ENCODE measurements around the gene KCNC1.

Gene KCNC1

DNA sequence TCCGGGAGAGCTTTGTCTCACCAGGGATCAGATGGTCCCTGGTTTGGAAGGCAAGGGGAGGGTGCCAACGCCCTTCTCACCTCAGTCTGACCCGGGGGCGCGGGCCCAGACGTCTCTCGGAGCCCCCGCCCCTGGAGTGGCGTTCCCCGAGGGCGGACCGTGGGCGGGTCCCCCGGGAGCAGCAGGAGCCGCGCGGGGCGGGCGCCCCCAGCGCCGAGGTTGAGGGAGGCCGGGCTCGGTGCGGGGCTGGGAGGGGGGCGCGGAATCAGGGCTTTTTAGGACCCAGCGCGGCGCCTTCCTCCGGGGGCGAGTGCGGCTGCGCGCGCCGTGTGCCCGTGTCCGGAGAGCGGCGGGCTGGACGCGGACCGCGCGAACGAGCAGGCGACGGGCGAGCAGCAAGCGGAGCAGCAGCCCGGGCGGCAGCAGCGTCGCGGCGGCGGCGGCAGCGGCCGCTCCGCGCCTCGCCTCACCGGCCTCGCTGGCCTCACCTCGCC is at the start of gene KCNC1:
KCNC1 (plus strand) TSS at position 364 of the 494 bp plus-strand sequence. CDS start 1,222 bp downstream, outside the sequence.
- DNase-seq = peak; percentile 15

DNA sequence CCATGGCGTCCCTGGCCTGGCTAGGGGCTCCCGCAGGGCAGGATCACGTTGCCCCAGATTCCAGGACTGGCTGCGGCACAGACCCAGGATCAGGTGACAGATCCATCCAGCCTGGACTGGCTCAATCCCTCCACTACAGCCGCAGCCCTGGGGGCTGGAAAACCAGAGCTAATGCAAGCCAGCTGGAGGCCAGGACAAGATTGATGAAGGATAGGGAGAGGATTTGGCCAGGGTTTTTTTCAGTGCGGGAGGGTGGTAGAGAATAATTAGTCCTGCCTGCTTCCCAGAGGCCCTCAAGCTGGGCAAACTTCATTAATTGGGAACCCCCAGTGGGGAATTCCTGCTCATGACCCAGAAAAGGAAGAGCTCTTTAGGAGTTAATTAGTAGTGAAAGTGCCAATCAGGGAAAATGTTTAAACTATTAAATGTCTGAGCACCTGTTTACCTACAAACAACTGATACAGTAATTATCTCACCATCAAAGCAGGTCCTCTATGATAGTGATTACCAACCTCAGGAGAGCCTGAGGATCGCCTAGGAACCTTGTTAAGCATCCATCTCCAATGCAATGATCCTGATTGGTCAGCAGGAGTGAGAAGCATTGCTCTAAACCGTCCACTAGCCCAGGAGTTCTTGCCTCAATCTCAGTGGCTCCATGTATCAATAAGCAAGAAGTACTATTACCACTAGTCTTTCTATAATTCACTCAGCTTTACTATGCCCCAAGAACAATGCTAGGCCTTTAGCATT is 48.2 kb upstream of the KCNC1 start:
- DNase-seq = no peak

DNA sequence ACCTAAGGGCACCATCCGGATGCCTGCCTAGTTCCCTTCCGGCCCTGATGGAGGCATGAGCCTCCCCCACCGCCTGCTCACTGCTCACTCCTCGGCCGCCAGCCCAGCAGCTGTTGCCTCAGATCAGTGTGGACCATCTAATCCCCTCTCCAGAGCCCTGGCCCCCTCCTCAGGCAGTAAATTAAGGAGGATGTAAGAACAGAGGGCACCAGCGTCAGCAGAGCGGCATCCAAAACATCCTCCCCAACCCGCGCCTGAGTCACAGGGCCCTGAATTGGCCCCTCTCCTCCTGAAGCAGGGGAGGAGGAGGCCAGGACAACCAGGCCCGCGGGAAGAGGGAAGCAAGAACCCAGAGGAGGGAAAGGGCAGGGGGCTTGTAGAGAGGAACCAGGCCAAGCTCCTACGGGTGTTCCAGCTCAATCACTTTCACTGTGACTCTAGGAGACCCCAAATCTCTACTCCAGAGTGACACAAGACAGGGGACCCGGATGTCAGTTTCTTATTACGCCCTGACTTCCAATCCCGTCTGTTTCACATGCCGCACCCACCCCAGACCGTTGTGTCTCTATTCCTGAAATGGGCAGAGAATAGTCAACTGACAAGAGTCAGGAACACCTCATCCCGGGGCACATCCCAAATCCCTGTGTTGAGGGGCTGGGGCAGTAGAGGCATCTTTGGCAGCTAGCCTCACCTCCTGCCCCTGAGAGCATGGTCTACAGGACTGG is 46.5 kb upstream of the KCNC1 start:
- DNase-seq = no peak

DNA sequence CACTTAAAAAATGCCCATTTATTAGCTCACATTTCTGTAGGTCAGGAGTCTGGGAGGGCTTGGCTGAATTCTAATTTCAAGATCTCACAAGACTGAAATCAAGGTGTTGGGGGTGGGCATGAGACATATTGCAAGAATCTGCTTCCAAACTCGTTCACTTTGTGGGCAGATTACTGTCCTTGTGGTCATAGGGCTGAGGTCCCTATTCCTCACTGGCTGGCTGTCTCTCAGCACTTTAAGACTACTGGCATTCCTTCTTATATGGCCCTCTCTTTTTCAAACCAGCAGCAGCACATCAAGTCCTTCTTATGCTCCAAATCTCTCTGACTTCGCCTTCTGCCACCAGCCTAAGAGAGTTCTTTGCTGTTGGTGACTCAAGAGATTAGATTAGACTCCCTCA is 43.0 kb upstream of the KCNC1 start:
- no peak for DNase-seq

DNA sequence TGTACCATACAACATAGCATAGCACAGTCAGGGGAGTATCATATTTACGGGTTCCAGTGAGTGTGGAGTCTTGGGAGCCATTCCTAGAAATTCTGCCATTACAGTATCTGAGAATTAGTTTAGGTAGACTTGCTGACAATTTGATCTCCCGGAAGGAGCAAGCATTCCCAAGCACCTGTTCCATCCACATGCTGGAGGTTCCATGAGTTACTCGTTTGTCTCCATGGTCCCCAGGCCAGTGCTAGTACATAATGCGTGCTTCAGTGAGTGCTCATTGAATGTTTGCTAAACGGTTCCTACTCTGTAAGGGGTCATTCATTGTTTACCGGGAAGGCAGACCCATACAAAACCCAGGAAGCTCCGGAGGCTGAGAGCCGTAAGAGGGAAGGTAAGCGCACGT is 42.6 kb upstream of the KCNC1 start:
- DNase-seq = no peak

DNA sequence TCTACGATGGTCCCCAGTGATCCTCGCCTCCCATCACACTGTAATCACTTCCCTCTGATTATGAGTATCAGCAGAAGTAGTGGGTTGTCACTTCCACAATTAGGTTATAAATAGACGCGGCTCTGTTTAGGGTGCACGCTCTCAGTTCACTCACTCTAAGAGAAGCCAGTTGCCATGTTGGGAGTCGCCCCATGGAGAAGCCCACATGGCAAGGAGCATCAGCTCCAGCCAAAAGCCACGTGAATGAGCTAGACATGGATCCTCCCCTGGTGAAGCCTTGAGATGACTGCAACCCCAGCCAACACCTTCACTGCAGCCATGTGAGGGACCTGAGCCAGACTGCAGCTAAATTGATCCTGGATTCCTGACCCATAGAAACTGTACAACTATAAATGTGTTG is 41.6 kb upstream of the KCNC1 start:
- DNase-seq = no peak

DNA sequence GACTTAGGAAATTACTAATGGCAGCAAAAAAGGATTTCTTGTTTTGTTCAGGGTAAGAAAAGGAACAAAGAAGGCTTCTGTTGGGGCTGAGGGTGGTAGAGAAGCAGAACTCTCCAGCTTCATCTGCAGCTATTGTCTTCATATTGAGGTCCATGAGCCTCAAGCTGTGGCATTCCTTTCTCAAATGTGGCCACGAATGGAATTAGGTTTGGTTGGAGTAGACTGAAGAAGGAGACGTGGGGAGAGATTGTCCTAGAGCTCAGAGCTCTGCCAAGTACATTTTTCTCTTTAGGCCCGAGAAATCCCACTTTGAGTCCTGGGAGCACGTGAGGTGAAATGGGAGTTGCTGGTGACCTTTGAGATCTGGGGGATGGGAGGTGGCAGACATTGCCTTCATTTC is 41.0 kb upstream of the KCNC1 start:
- DNase-seq = no peak

DNA sequence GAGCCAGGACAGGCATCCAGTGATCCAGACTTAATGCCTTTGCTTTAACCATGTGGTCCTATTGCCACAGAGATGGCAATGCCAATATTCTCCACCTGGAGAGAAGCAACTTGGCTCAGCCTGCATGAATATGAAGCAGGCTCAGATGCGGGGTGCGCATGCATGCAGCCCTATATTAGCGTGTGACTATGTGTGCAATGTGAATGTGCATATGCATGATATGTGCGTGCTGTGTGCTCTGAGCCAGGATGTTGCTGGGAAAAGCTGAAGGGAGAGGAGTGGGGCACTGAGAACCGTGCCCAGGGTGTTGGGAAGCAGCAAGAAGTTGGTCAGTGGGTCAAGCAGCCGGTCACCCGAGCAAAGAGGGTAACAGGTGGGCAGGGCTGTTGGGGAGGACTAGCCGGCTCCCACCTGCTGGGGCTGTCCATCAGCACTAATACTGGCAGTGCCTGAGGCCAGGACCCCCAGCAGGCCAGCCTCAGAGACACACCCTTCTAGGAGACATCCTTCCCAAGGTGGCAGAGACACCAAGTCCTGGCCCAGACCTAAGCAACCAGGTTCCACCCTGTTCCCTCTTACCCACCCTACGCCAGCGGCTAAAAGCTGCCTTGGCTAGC is 40.0 kb upstream of the KCNC1 start:
- DNase-seq = no peak

DNA sequence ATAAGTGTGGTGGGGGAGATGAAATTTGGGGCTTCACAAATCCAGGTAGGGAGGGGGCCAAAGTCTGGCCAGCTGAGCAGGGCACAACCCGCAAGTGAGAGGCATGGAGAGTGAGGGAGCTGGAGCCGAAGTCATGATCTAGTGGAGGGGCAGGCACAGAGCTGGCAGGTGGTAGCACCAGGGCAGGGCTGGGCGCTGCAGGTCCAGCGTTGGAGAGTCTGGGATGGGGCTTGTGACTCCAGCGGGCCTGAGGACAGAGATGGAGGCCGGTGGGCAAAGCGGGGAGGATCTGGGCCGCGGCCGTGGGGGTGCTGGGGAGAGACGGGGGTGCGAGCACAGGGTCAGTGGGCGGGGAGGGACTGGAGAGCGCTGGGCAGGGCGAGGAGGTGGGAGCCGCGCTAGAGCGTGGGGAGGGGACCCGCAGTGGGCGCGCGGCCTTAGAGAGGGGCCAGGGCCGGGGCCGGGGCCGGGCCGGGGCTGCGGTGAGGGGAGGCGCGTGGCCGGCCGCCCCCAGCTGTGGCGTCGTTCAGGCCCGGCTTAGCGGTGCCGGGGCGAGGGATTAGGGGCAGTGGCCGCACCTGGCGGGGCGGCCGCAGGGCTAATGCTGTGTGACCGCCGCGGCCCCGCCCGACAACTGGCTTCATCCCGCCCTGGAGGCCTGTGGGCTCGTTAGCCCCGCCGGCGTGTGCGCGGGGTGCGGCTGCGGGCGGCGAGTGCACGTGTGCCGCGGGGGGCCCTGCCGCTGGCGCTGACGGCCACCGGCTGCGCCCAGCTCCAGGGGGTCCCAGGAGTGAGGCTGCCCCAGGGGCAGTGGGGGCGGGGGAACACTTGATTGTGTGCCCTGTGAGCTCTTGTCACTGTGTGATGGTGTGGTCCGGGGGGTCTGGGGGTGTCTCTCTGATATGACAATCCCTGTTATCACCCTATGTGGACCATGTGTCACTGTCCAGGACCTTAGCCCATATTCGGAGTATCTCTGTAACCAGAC is 38.8 kb upstream of the KCNC1 start:
- DNase-seq = no peak

DNA sequence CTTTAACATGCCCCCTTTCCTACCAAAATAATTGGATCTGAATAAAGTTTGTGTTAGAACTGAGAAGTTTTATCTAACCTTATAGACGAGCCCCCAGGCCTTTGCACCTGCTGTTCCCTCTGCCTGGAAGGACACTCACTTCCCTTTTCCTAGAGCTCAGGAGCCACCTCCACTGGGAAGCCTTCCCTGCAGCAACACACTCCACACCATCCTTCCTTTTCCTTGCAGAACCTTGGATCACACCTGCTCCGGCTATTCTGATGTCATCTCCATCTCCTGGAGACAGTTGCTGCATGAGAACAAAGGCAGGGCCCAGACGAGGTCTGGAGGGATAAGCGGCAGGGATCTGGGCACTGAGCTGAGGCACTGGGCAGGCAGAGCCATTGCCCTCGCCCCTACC is 37.8 kb upstream of the KCNC1 start:
- DNase-seq = no peak

DNA sequence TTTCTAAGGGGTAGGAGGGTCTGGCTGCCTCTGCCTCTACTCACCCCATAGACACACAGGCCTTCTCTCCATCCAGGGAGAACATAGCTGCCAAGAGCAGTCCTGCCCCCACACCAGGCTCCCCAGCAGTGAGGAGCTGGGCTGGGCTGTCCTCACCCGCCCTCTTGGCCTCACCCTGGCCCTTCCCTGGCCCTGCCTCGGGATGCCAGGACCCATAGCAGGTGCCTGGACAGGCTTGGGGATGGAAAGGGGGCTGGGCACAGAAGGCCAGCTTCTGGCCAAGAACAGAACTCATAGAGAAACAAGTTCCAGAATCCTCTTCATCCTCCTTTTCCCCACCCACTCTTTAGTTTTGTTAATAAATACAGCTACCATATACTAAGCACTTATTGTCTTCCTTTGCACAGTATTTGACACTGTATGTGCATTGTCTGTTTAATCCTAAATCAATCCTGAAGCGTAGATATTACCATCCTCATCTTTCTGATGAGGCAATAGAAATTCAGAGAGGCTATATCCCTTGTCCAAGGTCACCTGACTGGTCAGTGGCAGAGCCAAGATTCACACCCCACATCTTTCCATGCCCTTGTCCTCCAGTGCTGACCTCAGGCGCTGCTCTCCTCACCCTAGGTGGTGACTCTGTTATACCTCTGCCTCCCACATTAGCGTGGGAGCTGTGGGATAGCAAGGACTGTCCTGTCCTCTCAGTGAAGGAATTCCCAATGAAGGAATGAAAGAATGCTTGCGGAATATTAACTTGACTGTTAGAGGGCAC is 37.2 kb upstream of the KCNC1 start:
- DNase-seq = no peak

DNA sequence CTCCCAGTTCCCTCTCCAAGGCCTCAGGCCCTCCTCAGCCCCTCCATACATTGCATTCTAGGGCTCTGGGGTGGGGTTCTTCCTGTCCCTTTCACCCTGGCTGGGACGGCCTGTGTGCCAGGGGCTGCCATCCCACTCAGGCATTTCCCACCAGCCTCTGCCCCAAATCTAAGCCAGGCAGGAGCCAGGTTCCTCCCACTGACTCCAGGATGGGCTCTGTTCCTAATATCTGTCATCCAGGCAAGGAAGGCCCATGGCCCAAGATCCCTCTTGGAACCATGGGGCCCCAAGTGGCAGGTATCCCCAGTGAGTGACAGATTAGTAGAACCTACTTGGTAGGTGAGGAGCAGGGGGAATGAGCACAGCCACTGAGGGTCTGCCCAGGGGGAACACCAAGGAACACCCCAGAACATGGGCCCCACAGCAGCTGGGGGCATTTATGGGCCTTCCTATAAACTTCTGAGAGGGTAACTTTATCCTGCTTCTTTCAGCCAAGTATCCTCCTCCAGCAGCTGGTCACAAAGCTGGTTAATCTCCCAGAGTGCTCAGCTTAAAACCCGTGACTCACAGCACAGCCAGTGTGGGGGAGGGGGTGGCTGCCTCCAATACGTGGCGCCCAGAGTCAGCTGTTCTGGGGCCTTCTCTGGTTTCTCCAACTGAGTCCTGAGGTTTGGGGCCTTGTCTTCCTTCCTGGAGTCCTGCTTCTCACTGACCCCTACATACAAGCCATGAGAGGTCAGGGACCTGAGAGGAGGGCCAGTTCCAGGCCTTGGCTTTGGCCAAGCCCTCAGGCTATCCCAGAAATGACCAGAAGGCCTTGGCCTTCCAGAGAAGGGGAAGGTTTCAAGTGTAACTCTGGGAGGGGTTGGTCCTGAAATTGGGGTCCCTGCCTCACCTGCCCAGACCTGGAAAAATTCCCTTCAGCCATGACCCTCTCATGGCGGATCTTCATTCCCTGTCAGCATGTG is 35.1 kb upstream of the KCNC1 start:
- no peak for DNase-seq

DNA sequence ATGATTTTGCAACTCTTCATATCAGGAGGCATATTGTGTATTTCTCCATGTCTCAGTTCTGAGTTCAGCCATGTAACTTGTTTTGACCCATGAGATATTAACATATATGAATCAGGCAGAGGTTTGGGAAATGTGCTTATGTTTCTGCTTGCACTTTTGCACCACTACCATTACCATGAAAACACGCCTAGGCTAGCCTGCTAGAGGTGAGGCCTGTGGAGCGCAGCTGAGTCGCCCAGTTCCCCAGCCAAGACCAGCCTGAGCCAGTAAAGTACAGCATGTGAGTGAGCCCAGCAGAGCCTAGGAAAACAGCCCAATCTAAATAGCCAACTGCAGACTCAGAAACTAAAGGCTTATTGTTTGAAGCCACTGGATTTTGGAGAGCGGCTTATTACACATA is 33.6 kb upstream of the KCNC1 start:
- DNase-seq = no peak

DNA sequence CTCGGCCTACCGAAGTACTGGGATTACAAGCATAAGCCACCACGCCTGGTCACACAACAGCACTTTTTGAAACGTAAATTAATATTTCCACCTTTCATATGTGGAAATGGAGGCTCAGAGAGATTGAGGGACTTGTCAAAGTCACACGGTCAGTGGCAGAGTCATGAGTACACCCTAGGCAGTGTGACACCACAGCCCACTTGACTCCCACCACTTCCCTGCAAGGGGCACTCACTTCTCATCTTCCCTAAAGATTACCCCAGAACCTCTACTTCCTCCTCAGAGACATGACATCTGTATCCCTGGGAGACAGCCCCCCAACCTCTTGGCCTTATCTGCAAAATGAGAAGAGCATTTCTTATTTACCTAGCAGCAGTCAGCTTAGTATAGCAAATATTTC is 31.7 kb upstream of the KCNC1 start:
- DNase-seq = no peak

DNA sequence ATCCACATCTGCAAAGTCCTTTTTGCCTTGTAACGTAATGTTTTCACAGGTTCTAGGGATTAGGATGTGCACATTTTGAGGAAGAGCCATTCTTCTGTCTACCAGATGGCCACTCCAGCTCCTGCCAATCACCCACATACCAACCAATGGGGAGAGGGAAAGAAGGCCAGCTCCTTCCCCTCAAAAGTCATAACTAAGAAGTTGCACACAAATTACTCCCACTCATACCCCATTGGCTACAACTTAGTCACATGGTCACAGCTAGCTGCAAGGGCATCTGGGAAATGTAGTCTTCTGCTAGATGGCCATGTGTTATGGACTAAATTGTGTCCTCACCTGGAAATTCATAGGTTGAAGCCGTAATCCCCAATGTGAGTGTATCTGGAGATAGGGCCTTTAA is 30.6 kb upstream of the KCNC1 start:
- no peak for DNase-seq

DNA sequence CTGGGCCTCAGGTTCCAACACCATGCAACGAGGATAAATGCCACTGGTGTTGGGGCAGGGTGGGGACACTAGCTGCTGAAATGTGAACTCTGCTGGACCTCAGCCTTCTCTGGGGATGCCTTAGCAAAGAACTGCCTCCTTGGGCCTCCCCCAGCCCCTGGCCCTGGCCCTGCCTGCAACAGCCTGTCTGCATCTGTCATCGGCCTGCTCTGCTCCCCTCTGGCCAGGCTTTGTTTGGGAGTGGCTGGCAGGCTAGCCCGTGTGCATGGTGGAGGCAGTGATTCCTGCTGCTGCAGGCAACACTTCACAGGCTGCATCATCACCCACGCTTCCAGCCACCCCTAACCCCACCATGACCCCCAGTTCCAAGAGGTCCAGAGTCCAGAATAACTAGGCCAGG is 26.8 kb upstream of the KCNC1 start:
- DNase-seq = no peak

DNA sequence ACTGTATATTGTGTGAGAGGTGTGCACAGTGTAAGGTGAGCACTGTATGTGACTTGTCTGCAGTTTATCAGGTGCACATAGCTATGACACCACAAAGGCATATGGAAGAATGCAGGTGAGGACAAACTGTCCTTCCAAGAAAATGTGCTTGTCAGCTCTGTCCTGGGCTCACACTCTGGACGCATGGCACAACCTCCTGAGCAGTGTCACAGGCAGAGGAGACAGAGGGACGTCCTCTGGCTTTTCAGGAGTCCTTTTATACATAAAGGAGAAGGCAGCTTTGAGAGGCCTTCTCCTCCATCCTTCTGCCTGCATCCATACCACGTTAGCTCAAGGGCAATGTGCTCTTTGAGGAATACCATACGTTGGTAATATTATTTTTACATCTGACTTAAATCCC is 22.7 kb upstream of the KCNC1 start:
- DNase-seq = no peak

DNA sequence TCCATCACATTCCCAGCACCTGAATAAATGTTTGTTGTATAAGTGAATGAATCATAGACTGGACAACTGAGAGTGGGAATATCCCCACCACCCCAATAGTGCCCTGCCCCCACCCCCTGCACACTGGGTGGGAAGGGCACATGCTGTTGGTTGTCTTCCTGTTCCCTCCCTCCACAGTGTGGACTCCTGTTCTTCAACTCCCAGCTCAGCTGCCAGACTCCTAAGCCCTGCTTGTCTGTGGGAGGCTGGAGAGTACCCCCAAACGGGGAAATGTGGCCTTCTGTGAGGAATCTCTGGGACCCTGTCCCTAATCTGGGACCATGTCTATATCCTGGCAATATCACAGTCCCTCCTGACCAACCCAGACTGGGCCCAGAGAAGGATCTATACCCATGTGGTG is 20.7 kb upstream of the KCNC1 start:
- DNase-seq = no peak

DNA sequence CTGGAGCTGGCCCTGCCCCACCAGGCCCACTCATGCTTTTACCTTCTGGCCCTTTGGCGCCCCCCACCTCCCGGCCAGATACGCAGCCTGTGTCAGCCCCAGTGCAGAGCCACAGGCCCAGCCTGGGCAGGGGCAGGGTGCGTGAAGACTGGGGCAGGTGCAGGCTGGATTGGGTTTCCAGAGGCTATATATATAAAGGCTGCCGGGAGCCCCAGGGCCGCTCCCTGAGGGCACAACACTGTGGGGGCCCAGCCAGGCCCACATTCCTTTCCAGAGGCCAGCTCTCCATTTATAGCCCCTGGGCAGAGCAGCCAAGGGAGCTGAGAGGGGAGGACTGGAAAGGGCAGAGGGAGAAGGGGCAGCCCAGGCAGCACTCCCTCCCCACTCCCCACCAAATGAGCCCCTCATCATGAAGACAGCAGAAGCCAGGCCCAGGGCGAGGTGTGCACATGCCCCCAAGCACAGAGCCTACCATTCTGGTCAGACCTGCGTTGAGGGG is 20.2 kb upstream of the KCNC1 start:
- DNase-seq = no peak

DNA sequence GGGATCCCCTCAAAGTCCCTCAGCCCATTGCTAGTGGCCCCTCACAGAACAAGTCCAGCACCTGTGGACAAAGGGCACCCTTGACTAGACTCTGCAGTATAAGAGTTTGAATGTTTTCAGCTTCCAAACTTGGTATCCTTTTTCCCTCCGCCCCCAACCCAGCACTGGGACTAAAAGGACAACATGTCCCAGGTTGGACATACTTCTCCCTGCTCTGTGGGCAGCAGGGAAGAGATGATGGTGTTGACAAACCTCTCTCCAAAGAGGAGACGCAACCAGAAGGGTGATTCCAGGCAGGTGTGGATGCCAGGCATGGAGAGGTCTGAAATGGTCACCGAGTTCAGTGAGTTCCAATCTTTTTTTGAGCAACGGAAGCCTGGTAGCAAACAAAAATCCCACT is 19.7 kb upstream of the KCNC1 start:
- no peak for DNase-seq

DNA sequence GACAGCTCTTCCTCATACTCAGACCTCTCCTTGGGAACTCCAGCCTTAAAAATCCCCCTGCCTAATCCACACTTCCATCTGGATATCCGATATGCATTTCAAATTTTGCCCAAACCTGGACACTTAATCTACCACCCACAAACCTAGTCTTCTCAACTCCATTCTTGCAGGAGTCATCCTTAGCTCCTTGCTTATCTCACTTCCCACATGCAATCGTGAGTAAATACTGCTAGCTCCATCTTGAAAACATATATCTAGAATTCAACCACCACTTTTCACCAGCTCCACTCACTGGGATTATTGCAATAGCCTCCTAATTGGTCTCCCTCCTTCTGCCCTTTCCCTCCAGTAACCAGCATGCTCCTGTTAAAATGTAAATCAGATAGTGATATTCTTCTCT is 17.8 kb upstream of the KCNC1 start:
- no peak for DNase-seq
